HEK293 (cell line): Measurements from ENCODE around the gene SVIL.
"Not testable (repeated sequence)": the region's sequence is repeated elsewhere in the genome, so short reads cannot be mapped to it uniquely, and the experiment has no call there.

Experiments
- CTCF ChIA-PET: fragments of 350-600 bp; formaldehyde crosslinking; extraction: SDS; loops from one replicate; lab custom pipeline; 2021; ENCODE audit warnings: antibody characterized with exemption; lab: Yijun Ruan, JAX
- POLR2A ChIA-PET: fragments of 300-600 bp; formaldehyde crosslinking; extraction: SDS; loops from one replicate; lab custom pipeline; 2020; ENCODE audit warnings: antibody characterized with exemption, inconsistent platforms; lab: Yijun Ruan, JAX
- H3K27ac ChIP-seq: fragments of 200-500 bp; sonication (Bioruptor generic); 2 replicates; pipeline ENCODE4 v1.5.1; 2014; ENCODE audit warnings: low read depth, low read length, control low read depth, inconsistent platforms; ENCODE audit errors: extremely low read depth
- H3K36me3 ChIP-seq, 2 experiments: fragments of 200-500 bp in 1 of 2; sonication (Bioruptor generic) in 1 of 2; 1 replicate in 1 of 2; 2 replicates in 1 of 2; pipeline ENCODE4 v1.5.1; 2014 to 2017; ENCODE audit warnings: inconsistent platforms in 2 of 2, low read length in 2 of 2; ENCODE audit not compliant: control insufficient read depth in 2 of 2, insufficient read depth in 1 of 2
- H3K4me1 ChIP-seq: fragments of 200-500 bp; sonication (Bioruptor generic); 2 replicates; pipeline ENCODE4 v1.5.1; 2014; ENCODE audit warnings: mild to moderate bottlenecking, low read length, inconsistent platforms; ENCODE audit not compliant: control insufficient read depth, insufficient read depth
- H3K4me3 ChIP-seq: 2 replicates; pipeline ENCODE4 v1.5.1; 2011; ENCODE audit warnings: low read depth, mild to moderate bottlenecking, control low read depth, low read length, moderate library complexity
- H3K9me3 ChIP-seq: fragments of 200-500 bp; sonication (Bioruptor generic); 2 replicates; pipeline ENCODE4 v1.5.1; 2014; ENCODE audit warnings: low read depth, low read length, inconsistent platforms; ENCODE audit not compliant: control insufficient read depth, insufficient read depth
- HOXD13 ChIP-seq: sonication (generic); formaldehyde crosslinking; IDR thresholded peaks from 2 replicates; pipeline ENCODE4 v1.8.0; 2022; ENCODE audit warnings: missing genetic modification reagents, borderline replicate concordance
- KLF1 ChIP-seq: fragments of 450-650 bp; formaldehyde crosslinking; IDR thresholded peaks from 2 replicates; pipeline ENCODE4 v1.5.1; 2016; ENCODE audit warnings: missing biosample characterization, missing genetic modification characterization
- WT1 ChIP-seq: fragments of 450-650 bp; formaldehyde crosslinking; IDR thresholded peaks from 2 replicates; pipeline ENCODE4 v1.5.1; 2016; ENCODE audit warnings: missing biosample characterization, missing genetic modification characterization
- ZBTB21 ChIP-seq: fragments of 450-650 bp; formaldehyde crosslinking; IDR thresholded peaks from 2 replicates; pipeline ENCODE4 v1.5.1; 2017; ENCODE audit warnings: missing biosample characterization, missing genetic modification characterization
- ZFP69B ChIP-seq: fragments of 450-650 bp; formaldehyde crosslinking; IDR thresholded peaks from 2 replicates; pipeline ENCODE4 v1.5.1; 2016; ENCODE audit warnings: missing biosample characterization, missing genetic modification characterization
- ZNF211 ChIP-seq: fragments of 450-650 bp; formaldehyde crosslinking; IDR thresholded peaks from 2 replicates; pipeline ENCODE4 v1.5.1; 2016; ENCODE audit warnings: low read depth, missing biosample characterization, missing genetic modification characterization
- ZNF391 ChIP-seq: fragments of 450-650 bp; formaldehyde crosslinking; IDR thresholded peaks from 2 replicates; pipeline ENCODE4 v1.5.1; 2016; ENCODE audit warnings: low read depth, missing biosample characterization, missing genetic modification characterization, borderline replicate concordance
- ZNF398 ChIP-seq: fragments of 450-650 bp; formaldehyde crosslinking; IDR thresholded peaks from 2 replicates; pipeline ENCODE4 v1.5.1; 2017; ENCODE audit warnings: missing biosample characterization, missing genetic modification characterization
- ZNF426 ChIP-seq: fragments of 450-650 bp; formaldehyde crosslinking; IDR thresholded peaks from 2 replicates; pipeline ENCODE4 v1.5.1; 2017; ENCODE audit warnings: missing biosample characterization, missing genetic modification characterization, mild to moderate bottlenecking, inconsistent platforms, moderate library complexity
- ZNF449 ChIP-seq: fragments of 450-650 bp; formaldehyde crosslinking; IDR thresholded peaks from 2 replicates; pipeline ENCODE4 v1.5.1; 2017; ENCODE audit warnings: missing biosample characterization, mild to moderate bottlenecking, missing genetic modification characterization, moderate library complexity
- ZNF48 ChIP-seq: fragments of 450-650 bp; formaldehyde crosslinking; IDR thresholded peaks from 2 replicates; pipeline ENCODE4 v1.5.1; 2016; ENCODE audit warnings: missing biosample characterization, missing genetic modification characterization
- ZNF529 ChIP-seq: fragments of 450-650 bp; formaldehyde crosslinking; IDR thresholded peaks from 2 replicates; pipeline ENCODE4 v1.5.1; 2017; ENCODE audit warnings: missing genetic modification characterization, missing biosample characterization; ENCODE audit not compliant: insufficient replicate concordance
- ZNF555 ChIP-seq: fragments of 450-650 bp; formaldehyde crosslinking; conservative IDR thresholded peaks from 2 replicates; pipeline ENCODE4 v1.5.1; 2017; ENCODE audit warnings: missing biosample characterization, mild to moderate bottlenecking, missing genetic modification characterization, inconsistent platforms
- ZNF558 ChIP-seq: fragments of 450-650 bp; formaldehyde crosslinking; IDR thresholded peaks from 2 replicates; pipeline ENCODE4 v1.5.1; 2016; ENCODE audit warnings: missing biosample characterization, missing genetic modification characterization
- ZNF600 ChIP-seq: fragments of 450-650 bp; formaldehyde crosslinking; IDR thresholded peaks from 2 replicates; pipeline ENCODE4 v1.5.1; 2016; ENCODE audit warnings: missing biosample characterization, missing genetic modification characterization
- ZNF677 ChIP-seq: fragments of 450-650 bp; IDR thresholded peaks from 2 replicates; pipeline ENCODE4 v1.5.0; 2018; ENCODE audit warnings: missing biosample characterization, mild to moderate bottlenecking, missing genetic modification characterization, moderate library complexity
- ZNF704 ChIP-seq: fragments of 450-650 bp; formaldehyde crosslinking; IDR thresholded peaks from 2 replicates; pipeline ENCODE4 v1.5.1; 2016; ENCODE audit warnings: missing biosample characterization, missing genetic modification characterization
- TF ChIP-seq, protein P1 (sequence below): fragments of 450-650 bp; formaldehyde crosslinking; IDR thresholded peaks from 2 replicates; pipeline ENCODE4 v1.5.1; 2016; ENCODE audit warnings: missing biosample characterization, missing genetic modification characterization

The SVIL gene

DNA sequence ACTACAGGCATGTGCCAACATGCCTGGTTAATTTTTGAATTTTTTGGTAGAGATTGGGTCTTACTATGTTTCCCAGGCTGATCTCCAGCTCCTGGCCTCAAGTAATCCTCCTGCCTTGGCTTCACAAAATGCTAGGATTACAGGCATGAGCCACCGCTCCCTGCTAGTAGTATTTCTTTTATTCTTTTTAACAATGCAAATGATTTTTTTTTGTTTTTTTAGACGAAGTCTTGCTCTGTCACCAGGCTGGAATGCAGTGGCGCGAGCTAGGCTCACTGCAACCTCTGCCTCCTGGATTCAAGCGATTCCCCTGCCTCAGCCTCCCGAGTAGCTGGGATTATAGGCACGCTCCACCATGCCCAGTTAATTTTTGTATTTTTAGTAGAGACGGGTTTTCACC lies 58.1 kb downstream of the SVIL start (continued):
- TF ChIP-seq KLF1 (no peak), ZNF555 (tag by site-specific recombination) (no peak)
- TF ChIP-seq, all 188 proteins: peak for 0

DNA sequence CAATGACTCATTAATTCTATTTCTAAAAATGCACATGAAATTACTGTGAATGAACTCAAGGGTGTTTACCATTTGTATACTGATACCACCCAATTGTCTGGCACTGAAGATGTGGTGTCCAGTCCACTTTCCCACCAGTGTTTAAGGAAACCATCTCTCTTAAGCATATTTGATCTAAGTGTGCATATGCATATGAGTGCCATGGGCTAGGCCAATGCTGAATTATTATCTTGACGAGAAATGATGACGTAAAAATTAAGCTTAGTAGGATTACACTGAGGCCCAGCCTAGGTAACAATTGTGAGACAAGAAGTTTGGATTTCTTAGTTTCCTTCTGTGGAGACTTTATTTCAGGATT lies 59.7 kb downstream of the SVIL start:
- Histone ChIP-seq H3K27ac (no peak overlapping the region), H3K36me3 (no peaks in the 10 kb centered on the region), H3K9me3 (no peaks in the 10 kb centered on the region), H3K4me1 (no peaks in the 10 kb centered on the region; the same call in 1 of the 2 replicates), H3K4me3 (no peak overlapping the region)
- TF ChIP-seq ZNF677 (tag by site-specific recombination) (no peak), WT1 (tag by site-specific recombination) (no peak), HOXD13 (CRISPR knock-in tag) (no peak), ZNF529 (no peak), ZNF558 (tag by site-specific recombination) (no peak), ZNF426 (tag by site-specific recombination) (no peak), ZNF211 (tag by site-specific recombination) (no peak), ZNF48 (tag by site-specific recombination) (no peak), ZNF398 (tag by site-specific recombination) (no peak), ZNF600 (tag by site-specific recombination) (no peak), ZNF704 (tag by site-specific recombination) (no peak), ZNF449 (no peak), ZBTB21 (tag by site-specific recombination) (no peak), ZNF391 (no peak), ZFP69B (tag by site-specific recombination) (no peak)
- TF ChIP-seq, protein P1, sequence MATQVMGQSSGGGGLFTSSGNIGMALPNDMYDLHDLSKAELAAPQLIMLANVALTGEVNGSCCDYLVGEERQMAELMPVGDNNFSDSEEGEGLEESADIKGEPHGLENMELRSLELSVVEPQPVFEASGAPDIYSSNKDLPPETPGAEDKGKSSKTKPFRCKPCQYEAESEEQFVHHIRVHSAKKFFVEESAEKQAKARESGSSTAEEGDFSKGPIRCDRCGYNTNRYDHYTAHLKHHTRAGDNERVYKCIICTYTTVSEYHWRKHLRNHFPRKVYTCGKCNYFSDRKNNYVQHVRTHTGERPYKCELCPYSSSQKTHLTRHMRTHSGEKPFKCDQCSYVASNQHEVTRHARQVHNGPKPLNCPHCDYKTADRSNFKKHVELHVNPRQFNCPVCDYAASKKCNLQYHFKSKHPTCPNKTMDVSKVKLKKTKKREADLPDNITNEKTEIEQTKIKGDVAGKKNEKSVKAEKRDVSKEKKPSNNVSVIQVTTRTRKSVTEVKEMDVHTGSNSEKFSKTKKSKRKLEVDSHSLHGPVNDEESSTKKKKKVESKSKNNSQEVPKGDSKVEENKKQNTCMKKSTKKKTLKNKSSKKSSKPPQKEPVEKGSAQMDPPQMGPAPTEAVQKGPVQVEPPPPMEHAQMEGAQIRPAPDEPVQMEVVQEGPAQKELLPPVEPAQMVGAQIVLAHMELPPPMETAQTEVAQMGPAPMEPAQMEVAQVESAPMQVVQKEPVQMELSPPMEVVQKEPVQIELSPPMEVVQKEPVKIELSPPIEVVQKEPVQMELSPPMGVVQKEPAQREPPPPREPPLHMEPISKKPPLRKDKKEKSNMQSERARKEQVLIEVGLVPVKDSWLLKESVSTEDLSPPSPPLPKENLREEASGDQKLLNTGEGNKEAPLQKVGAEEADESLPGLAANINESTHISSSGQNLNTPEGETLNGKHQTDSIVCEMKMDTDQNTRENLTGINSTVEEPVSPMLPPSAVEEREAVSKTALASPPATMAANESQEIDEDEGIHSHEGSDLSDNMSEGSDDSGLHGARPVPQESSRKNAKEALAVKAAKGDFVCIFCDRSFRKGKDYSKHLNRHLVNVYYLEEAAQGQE (tag by site-specific recombination), result no peak
- ChIA-PET CTCF (no interaction called here), POLR2A (no interaction called here)

GRCh38 chr10:29574212-29575097 lies 60.3 kb downstream of the SVIL start:
- H3K36me3 ChIP-seq, H3K4me3 ChIP-seq, POLR2A ChIA-PET, CTCF ChIA-PET, H3K4me1 ChIP-seq, H3K9me3 ChIP-seq, H3K27ac ChIP-seq: not testable (repeated sequence)

DNA sequence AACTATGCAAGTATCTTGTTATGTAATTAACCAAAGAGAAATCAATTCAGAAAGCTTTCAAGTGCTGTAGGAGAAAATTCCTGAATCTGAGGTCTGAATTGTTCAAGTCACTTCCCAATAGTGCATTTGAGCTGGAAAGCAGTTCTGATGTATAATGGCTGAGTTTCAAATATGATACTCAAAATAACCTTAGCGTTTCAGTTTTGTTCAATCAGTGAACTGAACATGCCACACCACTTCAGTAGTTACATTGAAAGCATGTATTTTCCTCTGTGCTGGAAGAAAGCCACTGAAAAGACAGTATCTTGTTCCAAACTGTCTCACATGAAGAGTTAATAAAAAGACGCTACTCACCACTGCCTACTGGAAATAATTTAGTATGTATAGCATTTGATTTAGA lies 64.5 kb downstream of the SVIL start:
- POLR2A ChIA-PET, H3K9me3 ChIP-seq, H3K4me3 ChIP-seq, H3K4me1 ChIP-seq, H3K27ac ChIP-seq, H3K36me3 ChIP-seq: not testable (repeated sequence)
- CTCF ChIA-PET, result interaction anchor here (0.6 to 1.3 kb wide), 3 partner anchors 14 to 74 kb away, joined by 3 to 5 read pairs (median 3); no protein-coding TSS in a partner anchor
